Tibial artery (tissue), 4 donors: ENCODE results near the gene NPHS1.
A peak's percentile ranks its signal among the peaks of the same experiment; 100 is the strongest.
"Not testable (repeated sequence)": the region's sequence is repeated elsewhere in the genome, so short reads cannot be mapped to it uniquely, and the experiment has no call there.

ENCODE experiments used
- DNase-seq, 2 donors: peaks; one replicate each; pipeline ENCODE4 v3.0.0-alpha.2; 2019
- H3K27ac ChIP-seq, 2 donors: fragments of 200-600 bp; sonication (generic) in 1 of 2; 1 replicate in 1 of 2; 2 replicates in 1 of 2; pipeline ENCODE4 v1.5.1; 2018 to 2019; ENCODE audit warnings: mild to moderate bottlenecking in 1 of 2
- H3K27me3 ChIP-seq, 2 donors: fragments of 200-600 bp; sonication (generic) in 1 of 2; one replicate each; pipeline versions ENCODE4 v1.5.1 to v1.6.0; 2016 to 2019
- H3K36me3 ChIP-seq, 3 donors: fragments of 200-600 bp; sonication (generic) in 2 of 3; one replicate each; pipeline ENCODE4 v1.5.1; 2016 to 2019; ENCODE audit warnings: mild to moderate bottlenecking in 2 of 3
- H3K4me1 ChIP-seq, 4 donors: fragments of 200-600 bp; sonication (generic) in 2 of 4; 1 replicate in 3 of 4; 2 replicates in 1 of 4; pipeline ENCODE4 v1.5.1; 2016 to 2019
- H3K4me3 ChIP-seq, 2 donors: fragments of 200-600 bp; sonication (generic) in 1 of 2; 1 replicate in 1 of 2; 2 replicates in 1 of 2; pipeline ENCODE4 v1.5.1; 2018 to 2019; ENCODE audit warnings: mild to moderate bottlenecking in 2 of 2
- H3K9me3 ChIP-seq, 3 donors: fragments of 200-600 bp; sonication (generic) in 1 of 3; one replicate each; pipeline ENCODE4 v1.5.1; 2016 to 2019
- intact Hi-C: fragments of 100-400 bp; cut with DNase I; formaldehyde crosslinking; loops from one replicate; pipeline ENCODE4 v1.15.0; 2023; ENCODE audit warnings: low total_unique reads
- TF ChIP-seq, protein P1 (sequence below), 2 experiments: fragments of 200-600 bp in 1 of 2; fragments of 450-650 bp in 1 of 2; IDR thresholded peaks; one replicate each; pipeline ENCODE4 v1.5.1; 2017 to 2019; ENCODE audit warnings: antibody characterized with exemption in 2 of 2, mild to moderate bottlenecking in 1 of 2, moderate library complexity in 1 of 2

The NPHS1 gene

DNA sequence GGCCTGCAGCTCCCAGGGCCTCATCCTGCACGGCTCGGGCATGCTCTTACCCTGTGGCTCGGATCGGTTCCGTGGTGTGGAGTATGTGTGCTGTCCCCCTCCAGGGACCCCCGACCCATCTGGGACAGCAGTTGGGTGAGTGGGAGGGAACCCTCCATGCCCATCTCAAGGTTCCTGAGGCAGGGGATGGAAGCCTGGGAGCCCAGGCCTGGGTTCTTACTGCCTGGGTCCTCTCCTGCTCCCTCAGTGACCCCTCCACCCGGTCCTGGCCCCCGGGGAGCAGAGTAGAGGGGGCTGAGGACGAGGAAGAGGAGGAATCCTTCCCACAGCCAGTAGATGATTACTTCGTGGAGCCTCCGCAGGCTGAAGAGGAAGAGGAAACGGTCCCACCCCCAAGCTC is 19.3 kb upstream of the NPHS1 start:
- peaks cover 9 to 26% (median 20%) of the 10 kb centered on the region in 4 donors for H3K4me1 ChIP-seq
- peaks cover 0 to 7% of the 10 kb centered on the region in 2 donors for H3K27me3 ChIP-seq
- no peak for DNase-seq
- no peaks in the 10 kb centered on the region for H3K9me3 ChIP-seq
- no peak overlapping the region for H3K27ac ChIP-seq
- H3K4me3 ChIP-seq = no peak overlapping the region
- no peaks in the 10 kb centered on the region for H3K36me3 ChIP-seq
- TF ChIP-seq, protein P1, sequence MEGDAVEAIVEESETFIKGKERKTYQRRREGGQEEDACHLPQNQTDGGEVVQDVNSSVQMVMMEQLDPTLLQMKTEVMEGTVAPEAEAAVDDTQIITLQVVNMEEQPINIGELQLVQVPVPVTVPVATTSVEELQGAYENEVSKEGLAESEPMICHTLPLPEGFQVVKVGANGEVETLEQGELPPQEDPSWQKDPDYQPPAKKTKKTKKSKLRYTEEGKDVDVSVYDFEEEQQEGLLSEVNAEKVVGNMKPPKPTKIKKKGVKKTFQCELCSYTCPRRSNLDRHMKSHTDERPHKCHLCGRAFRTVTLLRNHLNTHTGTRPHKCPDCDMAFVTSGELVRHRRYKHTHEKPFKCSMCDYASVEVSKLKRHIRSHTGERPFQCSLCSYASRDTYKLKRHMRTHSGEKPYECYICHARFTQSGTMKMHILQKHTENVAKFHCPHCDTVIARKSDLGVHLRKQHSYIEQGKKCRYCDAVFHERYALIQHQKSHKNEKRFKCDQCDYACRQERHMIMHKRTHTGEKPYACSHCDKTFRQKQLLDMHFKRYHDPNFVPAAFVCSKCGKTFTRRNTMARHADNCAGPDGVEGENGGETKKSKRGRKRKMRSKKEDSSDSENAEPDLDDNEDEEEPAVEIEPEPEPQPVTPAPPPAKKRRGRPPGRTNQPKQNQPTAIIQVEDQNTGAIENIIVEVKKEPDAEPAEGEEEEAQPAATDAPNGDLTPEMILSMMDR (IDR thresholded peaks at IDR 0.05) = no peak
- intact Hi-C loops = no loop called here

DNA sequence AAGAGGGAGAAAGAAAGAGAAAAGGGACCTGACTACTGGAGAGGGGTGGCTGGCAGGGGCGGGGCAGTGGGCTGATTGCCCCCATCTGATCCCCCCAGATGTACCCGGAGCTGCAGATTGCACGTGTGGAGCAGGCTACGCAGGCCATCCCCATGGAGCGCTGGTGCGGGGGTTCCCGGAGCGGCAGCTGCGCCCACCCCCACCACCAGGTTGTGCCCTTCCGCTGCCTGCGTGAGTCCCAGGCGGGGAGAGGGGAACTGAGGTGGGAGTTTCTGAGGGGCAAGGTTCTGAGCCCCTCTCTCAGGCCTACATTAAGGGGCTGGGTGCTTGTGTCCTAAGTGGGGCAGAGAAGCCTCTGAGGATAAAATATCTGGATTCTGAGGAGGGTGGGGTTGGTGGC is 18.5 kb upstream of the NPHS1 start:
- Histone ChIP-seq H3K4me1 (peaks cover 9 to 26% (median 20%) of the 10 kb centered on the region in 4 donors), H3K27ac (no peak overlapping the region), H3K27me3 (peaks cover 0 to 7% of the 10 kb centered on the region in 2 donors), H3K9me3 (no peaks in the 10 kb centered on the region), H3K4me3 (no peak overlapping the region), H3K36me3 (no peaks in the 10 kb centered on the region)
- TF ChIP-seq, protein P1 (IDR thresholded peaks at IDR 0.05) = no peak
- intact Hi-C loops = no loop called here
- no peak for DNase-seq

DNA sequence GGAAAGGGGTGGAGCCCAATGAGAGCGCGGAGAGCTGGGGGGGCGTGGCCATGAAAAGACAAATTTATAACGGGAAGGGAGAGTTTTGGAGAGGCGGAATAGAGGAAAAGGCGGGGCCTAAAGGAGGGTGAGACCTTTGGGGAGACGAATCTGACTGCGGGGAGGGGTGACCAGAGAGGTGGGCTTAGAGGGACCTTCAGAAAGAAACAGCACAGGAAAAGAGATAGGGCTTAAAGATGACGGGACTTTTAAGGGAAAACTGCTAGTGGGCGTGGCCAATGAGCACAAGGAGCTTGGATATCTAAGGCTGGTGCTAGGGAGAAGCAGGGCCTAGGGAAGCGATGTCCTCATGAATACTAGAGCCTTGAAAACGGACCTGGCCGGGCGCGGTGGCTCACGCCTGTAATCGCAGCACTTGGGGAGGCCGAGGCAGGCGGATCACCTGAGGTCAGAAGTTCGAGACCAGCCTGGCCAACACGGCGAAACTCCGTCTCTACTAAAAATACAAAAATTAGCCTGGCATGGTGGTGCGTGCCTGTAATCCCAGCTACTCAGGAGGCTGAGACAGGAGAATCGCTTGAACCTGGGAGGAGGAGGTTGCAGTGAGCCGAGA is 17.9 kb upstream of the NPHS1 start:
- H3K27me3 ChIP-seq, DNase-seq, intact Hi-C loops, H3K27ac ChIP-seq, H3K36me3 ChIP-seq, H3K9me3 ChIP-seq: not testable (repeated sequence)
- H3K4me1 ChIP-seq = peaks cover 9 to 26% (median 20%) of the 10 kb centered on the region in 4 donors
- H3K4me3 ChIP-seq = peak overlapping the region in 1 of 2 donors; percentile 66

DNA sequence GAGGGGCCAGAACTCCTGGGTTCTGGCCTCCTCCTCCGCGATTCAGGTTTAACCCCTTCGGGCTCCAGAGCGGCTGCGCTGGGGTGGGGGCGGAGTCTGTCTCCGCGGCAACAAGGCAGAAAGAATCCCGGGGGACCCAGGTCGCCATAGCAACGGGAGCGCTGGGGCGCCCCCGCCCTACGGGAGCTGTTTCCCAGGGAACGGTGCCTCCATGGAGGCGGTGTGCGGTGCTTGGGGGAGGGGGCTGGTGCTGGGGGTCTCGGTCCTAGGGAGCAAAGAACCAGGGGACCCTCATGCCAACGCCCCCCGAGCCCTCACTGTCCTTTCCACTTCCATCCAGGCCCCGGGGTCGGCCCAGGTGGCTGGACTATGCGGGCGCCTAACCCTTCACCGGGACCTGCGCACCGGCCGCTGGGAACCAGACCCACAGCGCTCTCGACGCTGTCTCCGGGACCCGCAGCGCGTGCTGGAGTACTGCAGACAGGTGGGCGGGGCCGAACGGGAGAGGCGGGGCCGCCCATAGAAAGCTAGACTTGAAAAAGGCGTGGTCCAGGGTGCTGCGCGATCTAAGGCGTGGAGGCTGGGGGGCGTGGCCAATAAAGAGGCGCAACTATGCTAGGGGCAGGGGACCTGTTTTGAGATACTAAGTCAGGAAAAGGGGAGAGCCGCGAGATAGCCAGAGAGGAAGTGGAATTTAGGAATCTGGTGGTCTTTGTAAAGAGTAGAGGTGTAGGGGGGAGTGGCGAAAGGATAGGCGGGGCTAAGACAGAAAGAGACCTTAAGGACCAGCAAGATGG is 17.2 kb upstream of the NPHS1 start:
- H3K27me3 ChIP-seq = peaks cover 0 to 7% of the 10 kb centered on the region in 2 donors
- no peaks in the 10 kb centered on the region for H3K9me3 ChIP-seq
- intact Hi-C loops = no loop called here
- TF ChIP-seq, protein P1 (IDR thresholded peaks at IDR 0.05) = no peak
- DNase-seq = peak in 1 of 2 donors; percentile 38
- H3K4me1 ChIP-seq = peaks cover 9 to 26% (median 20%) of the 10 kb centered on the region in 4 donors
- H3K27ac ChIP-seq = no peak overlapping the region
- H3K36me3 ChIP-seq = no peaks in the 10 kb centered on the region
- H3K4me3 ChIP-seq = peak overlapping the region; percentile 52 to 66

DNA sequence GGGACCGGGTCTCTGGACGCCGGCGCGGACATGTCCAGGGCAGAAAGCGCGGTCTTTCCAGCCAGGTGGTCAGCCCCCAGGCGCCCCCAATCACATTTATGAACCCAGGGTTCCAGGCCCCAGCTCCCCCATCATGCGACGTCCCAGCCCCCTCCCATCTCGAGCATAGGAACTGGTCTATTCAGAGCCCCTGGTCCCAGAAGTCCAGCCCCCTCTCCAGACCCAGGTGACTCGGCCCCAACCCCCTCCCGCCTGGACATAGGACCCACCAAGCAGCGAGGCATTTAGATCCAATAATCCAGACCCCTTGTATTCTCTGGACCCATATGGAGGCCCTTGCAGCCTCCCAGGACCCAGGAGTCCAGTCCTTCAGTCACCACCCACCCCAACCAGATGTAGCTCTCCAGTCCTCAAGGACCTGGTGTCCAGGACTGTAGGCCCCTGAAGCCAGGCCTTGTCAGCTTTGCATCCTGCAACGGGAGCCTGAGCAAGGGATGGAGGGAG is 16.6 kb upstream of the NPHS1 start:
- Histone ChIP-seq H3K27ac (peak overlapping the region in 1 of 2 donors; percentile 33), H3K9me3 (no peaks in the 10 kb centered on the region), H3K4me1 (peaks cover 9 to 26% (median 20%) of the 10 kb centered on the region in 4 donors), H3K36me3 (no peaks in the 10 kb centered on the region), H3K27me3 (peaks cover 0 to 7% of the 10 kb centered on the region in 2 donors), H3K4me3 (peak overlapping the region; percentile 52 to 66)
- intact Hi-C loops = no loop called here
- TF ChIP-seq, protein P1 (IDR thresholded peaks at IDR 0.05) = no peak
- DNase-seq = no peak
